ENCODE data around the gene CASP10.

DNA sequence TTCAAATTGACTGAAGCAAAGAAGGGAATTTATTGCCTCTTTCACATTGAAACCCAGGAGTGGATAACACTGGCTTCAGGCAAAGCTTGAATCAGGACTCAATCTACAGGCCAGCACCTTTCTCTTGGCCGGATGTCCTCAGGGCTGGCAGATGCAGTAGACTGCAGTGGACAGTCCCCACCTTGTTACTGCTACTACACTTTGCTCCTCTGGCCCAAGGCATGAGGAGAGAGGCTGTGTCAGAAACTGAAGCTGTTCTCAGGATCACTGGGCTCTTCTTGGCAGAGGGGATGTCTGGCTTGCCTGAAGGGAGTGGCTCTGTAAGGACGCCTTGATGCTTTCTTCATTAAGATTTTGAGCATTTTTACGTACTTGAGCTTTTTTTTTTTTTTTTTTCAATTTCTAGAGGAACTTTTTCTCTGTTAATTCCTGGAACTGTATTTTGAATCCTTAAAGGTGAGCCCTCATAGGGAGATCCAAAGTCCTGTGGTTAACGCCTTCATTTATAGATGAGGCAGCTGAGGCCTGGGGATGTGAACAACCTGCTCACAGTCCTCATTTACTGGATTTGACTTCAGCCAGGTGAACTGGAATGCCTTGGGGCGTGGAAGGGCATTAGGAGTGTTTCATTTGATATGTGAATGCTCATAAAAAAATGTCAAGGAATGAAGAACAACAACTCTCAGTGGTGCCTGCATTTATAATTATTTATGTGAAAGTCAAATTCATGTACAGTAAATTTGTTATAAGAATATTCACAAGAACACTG, 36.6 kb downstream of the CASP10 start:
- TF ChIP-seq PRPF4 (IDR thresholded peaks at IDR 0.05; ENCODE audit: low read depth, low read length, poor library complexity, severe bottlenecking) (no peak), ASH2L (IDR thresholded peaks at IDR 0.05; ENCODE audit: insufficient read length, low read depth, low read length) (no peak), POLR2A (IDR thresholded peaks at IDR 0.05; ENCODE audit: insufficient read depth in 1 of 2, low read depth in 2 of 2, low read length in 2 of 2) (no peak), STAG1 (CRISPR knock-in tag; IDR thresholded peaks at IDR 0.05) (no peak), ZNF510 (CRISPR knock-in tag; IDR thresholded peaks at IDR 0.05; ENCODE audit: low read depth) (no peak), TAF1 (CRISPR knock-in tag; IDR thresholded peaks at IDR 0.05) (no peak)
- TF ChIP-seq, protein P1, sequence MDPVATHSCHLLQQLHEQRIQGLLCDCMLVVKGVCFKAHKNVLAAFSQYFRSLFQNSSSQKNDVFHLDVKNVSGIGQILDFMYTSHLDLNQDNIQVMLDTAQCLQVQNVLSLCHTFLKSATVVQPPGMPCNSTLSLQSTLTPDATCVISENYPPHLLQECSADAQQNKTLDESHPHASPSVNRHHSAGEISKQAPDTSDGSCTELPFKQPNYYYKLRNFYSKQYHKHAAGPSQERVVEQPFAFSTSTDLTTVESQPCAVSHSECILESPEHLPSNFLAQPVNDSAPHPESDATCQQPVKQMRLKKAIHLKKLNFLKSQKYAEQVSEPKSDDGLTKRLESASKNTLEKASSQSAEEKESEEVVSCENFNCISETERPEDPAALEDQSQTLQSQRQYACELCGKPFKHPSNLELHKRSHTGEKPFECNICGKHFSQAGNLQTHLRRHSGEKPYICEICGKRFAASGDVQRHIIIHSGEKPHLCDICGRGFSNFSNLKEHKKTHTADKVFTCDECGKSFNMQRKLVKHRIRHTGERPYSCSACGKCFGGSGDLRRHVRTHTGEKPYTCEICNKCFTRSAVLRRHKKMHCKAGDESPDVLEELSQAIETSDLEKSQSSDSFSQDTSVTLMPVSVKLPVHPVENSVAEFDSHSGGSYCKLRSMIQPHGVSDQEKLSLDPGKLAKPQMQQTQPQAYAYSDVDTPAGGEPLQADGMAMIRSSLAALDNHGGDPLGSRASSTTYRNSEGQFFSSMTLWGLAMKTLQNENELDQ (CRISPR knock-in tag; IDR thresholded peaks at IDR 0.05; ENCODE audit: borderline replicate concordance): no peak

All from HepG2 (cell line).